Measurements from ENCODE around the gene NKD1.

NKD1 gene

GRCh38 chr16:50615891-50616290 is 67.7 kb downstream of the NKD1 start:
- in situ Hi-C loops (cut with HindIII; ENCODE audit: low pct_ligation_motif_present, low sequenced_read_pairs) = no loop called here
- no peak for DNase-seq
- TF ChIP-seq CTCF (IDR thresholded peaks at IDR 0.05; ENCODE audit: low read depth, low read length, missing control alignments) = no peak
- Histone ChIP-seq H3K27ac (no peak overlapping the region), H3K27me3 (replicated peaks) (no peaks in the 10 kb centered on the region), H3K4me3 (ENCODE audit: low read depth, low read length) (no peak overlapping the region), H3K36me3 (replicated peaks) (no peaks in the 10 kb centered on the region)

GRCh38 chr16:50616386-50616785 is 68.2 kb downstream of the NKD1 start:
- DNase-seq = no peak
- no peaks in the 10 kb centered on the region for H3K27me3 ChIP-seq (replicated peaks)
- H3K36me3 ChIP-seq (replicated peaks) = no peaks in the 10 kb centered on the region
- no peak overlapping the region for H3K27ac ChIP-seq
- no peak overlapping the region for H3K4me3 ChIP-seq (ENCODE audit: low read depth, low read length)
- TF ChIP-seq CTCF (IDR thresholded peaks at IDR 0.05; ENCODE audit: low read depth, low read length, missing control alignments) = no peak
- in situ Hi-C loops (cut with HindIII; ENCODE audit: low pct_ligation_motif_present, low sequenced_read_pairs) = no loop called here

GRCh38 chr16:50616883-50617645 is 68.9 kb downstream of the NKD1 start:
- in situ Hi-C loops (cut with HindIII; ENCODE audit: low pct_ligation_motif_present, low sequenced_read_pairs) = no loop called here

GRCh38 chr16:50617646-50618184 is 69.5 kb downstream of the NKD1 start:
- in situ Hi-C loops (cut with HindIII; ENCODE audit: low pct_ligation_motif_present, low sequenced_read_pairs) = no loop called here
- no peak for TF ChIP-seq CTCF (IDR thresholded peaks at IDR 0.05; ENCODE audit: low read depth, low read length, missing control alignments)
- no peak overlapping the region for H3K4me3 ChIP-seq (ENCODE audit: low read depth, low read length)
- H3K27ac ChIP-seq = no peak overlapping the region
- H3K36me3 ChIP-seq (replicated peaks) = no peaks in the 10 kb centered on the region
- no peak for DNase-seq
- no peaks in the 10 kb centered on the region for H3K27me3 ChIP-seq (replicated peaks)

More at GRCh38 chr16:50616883-50617645, 68.9 kb downstream of the NKD1 start:
- no peak overlapping the region for H3K4me3 ChIP-seq (ENCODE audit: low read depth, low read length)
- no peak for DNase-seq
- no peaks in the 10 kb centered on the region for H3K27me3 ChIP-seq (replicated peaks)
- TF ChIP-seq CTCF (IDR thresholded peaks at IDR 0.05; ENCODE audit: low read depth, low read length, missing control alignments) = no peak
- H3K36me3 ChIP-seq (replicated peaks) = no peaks in the 10 kb centered on the region
- H3K27ac ChIP-seq = no peak overlapping the region

- no peak for DNase-seq
- TF ChIP-seq CTCF (IDR thresholded peaks at IDR 0.05; ENCODE audit: low read depth, low read length, missing control alignments) = no peak
- H3K27me3 ChIP-seq (replicated peaks) = no peaks in the 10 kb centered on the region
- H3K27ac ChIP-seq = no peak overlapping the region
- H3K4me3 ChIP-seq (ENCODE audit: low read depth, low read length) = no peak overlapping the region
- no peaks in the 10 kb centered on the region for H3K36me3 ChIP-seq (replicated peaks)
- in situ Hi-C loops (cut with HindIII; ENCODE audit: low pct_ligation_motif_present, low sequenced_read_pairs) = no loop called here
Observed at GRCh38 chr16:50618238-50618918, 70.2 kb downstream of the NKD1 start.
